ENCODE results near the gene GLB1L. TPM values are rescaled to one million over a fixed set of nuclear protein-coding genes. Genes with fewer than 3 reads are reported as not detected.
"Not testable (repeated sequence)": the region's sequence is repeated elsewhere in the genome, so short reads cannot be mapped to it uniquely, and the experiment has no call there.

The GLB1L gene
- total RNA-seq, 1 donor from 2014 or later, result 1.7 TPM

- peaks cover 11% of the 10 kb centered on the region for H3K4me1 ChIP-seq
These were observed 21.6 kb upstream of the GLB1L start for GRCh38 chr2:219266886-219267285.

DNA sequence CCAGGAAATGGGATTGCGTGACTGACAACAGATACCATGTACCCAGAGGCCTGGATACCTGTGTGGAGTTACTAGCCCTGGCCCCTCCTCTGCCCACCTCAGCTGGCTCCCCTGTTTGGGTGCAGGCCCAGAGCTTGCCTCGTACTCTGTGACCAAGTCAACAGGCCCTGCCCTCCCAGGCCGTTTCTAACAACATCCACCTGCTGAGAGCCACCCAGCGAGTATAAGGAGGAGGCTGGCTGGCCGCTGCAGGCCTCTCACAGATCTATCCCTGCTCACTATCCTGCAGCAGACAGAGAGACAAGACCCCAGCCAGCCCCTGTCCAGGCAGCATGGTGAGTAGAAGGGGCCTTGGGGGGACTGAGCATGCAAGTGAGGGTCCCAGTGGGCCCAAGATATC is 21.0 kb upstream of the GLB1L start:
- TF ChIP-seq, protein P1, sequence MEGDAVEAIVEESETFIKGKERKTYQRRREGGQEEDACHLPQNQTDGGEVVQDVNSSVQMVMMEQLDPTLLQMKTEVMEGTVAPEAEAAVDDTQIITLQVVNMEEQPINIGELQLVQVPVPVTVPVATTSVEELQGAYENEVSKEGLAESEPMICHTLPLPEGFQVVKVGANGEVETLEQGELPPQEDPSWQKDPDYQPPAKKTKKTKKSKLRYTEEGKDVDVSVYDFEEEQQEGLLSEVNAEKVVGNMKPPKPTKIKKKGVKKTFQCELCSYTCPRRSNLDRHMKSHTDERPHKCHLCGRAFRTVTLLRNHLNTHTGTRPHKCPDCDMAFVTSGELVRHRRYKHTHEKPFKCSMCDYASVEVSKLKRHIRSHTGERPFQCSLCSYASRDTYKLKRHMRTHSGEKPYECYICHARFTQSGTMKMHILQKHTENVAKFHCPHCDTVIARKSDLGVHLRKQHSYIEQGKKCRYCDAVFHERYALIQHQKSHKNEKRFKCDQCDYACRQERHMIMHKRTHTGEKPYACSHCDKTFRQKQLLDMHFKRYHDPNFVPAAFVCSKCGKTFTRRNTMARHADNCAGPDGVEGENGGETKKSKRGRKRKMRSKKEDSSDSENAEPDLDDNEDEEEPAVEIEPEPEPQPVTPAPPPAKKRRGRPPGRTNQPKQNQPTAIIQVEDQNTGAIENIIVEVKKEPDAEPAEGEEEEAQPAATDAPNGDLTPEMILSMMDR (IDR thresholded peaks at IDR 0.05; ENCODE audit: borderline replicate concordance), result no peak
- Histone ChIP-seq H3K27me3 (ENCODE audit: low read depth) (peaks cover 15% of the 10 kb centered on the region), H3K4me1 (peaks cover 11% of the 10 kb centered on the region), H3K36me3 (no peaks in the 10 kb centered on the region), H3K9me3 (replicated peaks) (no peaks in the 10 kb centered on the region), H3K4me3 (no peak overlapping the region), H3K27ac (replicated peaks) (no peak overlapping the region)
- intact Hi-C loops (cut with micrococcal nuclease), result no loop called here
- no peak for DNase-seq

More at GRCh38 chr2:219266886-219267285, 21.6 kb upstream of the GLB1L start:
- no peak for DNase-seq
- TF ChIP-seq, protein P1 (IDR thresholded peaks at IDR 0.05; ENCODE audit: borderline replicate concordance), result no peak
- no peaks in the 10 kb centered on the region for H3K9me3 ChIP-seq (replicated peaks)
- no peaks in the 10 kb centered on the region for H3K36me3 ChIP-seq
- H3K27me3 ChIP-seq (ENCODE audit: low read depth), result peaks cover 10% of the 10 kb centered on the region
- no peak overlapping the region for H3K4me3 ChIP-seq
- intact Hi-C loops (cut with micrococcal nuclease), result no loop called here
- no peak overlapping the region for H3K27ac ChIP-seq (replicated peaks)

DNA sequence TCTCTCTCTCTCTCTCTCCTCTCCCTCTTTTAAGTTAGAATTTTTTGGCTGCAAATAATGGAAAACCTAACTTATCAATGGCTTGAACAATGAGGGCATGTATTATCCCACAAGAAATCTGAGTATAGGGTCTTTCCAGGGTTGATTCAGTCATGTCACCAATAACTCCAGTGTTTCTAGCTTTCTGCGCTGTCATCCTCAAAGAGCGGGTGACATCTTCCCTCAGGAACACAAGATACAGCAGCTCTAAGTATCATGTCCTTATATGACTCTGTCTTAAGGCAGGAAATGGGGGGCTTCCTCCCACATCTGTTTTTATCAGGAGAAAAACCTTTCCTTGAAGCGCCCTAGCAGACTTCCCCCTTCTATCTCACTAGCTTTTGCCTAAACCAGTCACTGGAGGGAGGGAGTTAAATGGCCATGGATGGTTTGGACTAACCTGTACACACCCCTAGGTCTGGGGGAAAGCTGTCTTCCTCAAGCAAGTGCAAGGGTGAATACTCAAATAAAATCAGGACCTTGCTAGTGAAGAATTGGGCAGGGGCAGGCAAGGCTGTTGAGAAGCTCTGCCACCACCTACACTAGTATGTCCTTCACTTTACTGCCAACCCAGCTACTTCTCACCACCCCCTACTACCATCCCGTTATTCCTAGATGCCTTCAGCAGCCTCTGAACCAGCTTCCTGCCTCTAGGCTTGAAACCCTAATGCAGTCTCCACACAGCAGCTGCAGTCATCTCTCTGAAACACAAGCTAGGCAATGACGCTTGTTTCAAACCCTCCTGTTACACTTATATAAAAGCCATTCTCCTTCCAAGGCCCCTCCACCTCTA is 16.0 kb upstream of the GLB1L start:
- peaks cover 58% of the 10 kb centered on the region for H3K27me3 ChIP-seq (ENCODE audit: low read depth)
- H3K4me3 ChIP-seq, result no peak overlapping the region
- no peaks in the 10 kb centered on the region for H3K4me1 ChIP-seq
- no peak overlapping the region for H3K27ac ChIP-seq (replicated peaks)
- no peak for DNase-seq
- no peaks in the 10 kb centered on the region for H3K9me3 ChIP-seq (replicated peaks)
- intact Hi-C loops (cut with micrococcal nuclease), result no loop called here
- TF ChIP-seq, protein P1 (IDR thresholded peaks at IDR 0.05; ENCODE audit: borderline replicate concordance), result no peak
- H3K36me3 ChIP-seq, result no peaks in the 10 kb centered on the region

DNA sequence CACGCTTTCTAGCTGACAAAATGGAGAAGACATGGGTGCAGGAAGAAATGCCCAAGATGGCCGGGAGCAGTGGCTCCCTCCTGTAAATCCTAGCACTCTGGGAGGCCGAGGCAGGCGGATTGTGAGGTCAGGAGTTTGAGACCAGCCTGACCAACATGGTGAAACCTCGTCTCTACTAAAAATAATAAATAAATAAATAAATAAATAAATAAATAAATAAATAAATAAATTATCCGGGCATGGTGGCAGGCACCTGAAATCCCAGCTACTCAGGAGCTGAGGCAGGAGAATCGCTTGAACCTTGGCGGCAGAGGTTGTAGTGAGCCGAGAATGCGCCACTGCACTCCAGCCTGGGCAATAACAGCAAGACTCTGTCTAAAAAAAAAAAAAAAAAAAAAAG is 13.7 kb upstream of the GLB1L start:
- peaks cover 12% of the 10 kb centered on the region for H3K4me1 ChIP-seq
- H3K27ac ChIP-seq (replicated peaks); H3K36me3 ChIP-seq; DNase-seq; H3K9me3 ChIP-seq (replicated peaks); H3K4me3 ChIP-seq; intact Hi-C loops (cut with micrococcal nuclease): not testable (repeated sequence)
- H3K27me3 ChIP-seq (ENCODE audit: low read depth), result peaks cover 64% of the 10 kb centered on the region

GRCh38 chr2:219254590-219255201 is 9.5 kb upstream of the GLB1L start:
- DNase-seq, result no peak
- Histone ChIP-seq H3K27me3 (ENCODE audit: low read depth) (peaks cover 35% of the 10 kb centered on the region), H3K36me3 (peaks cover 19% of the 10 kb centered on the region), H3K4me1 (peaks cover 51% of the 10 kb centered on the region), H3K4me3 (peak overlapping the region; percentile 85), H3K27ac (replicated peaks) (peak overlapping the region; percentile 87), H3K9me3 (replicated peaks) (no peaks in the 10 kb centered on the region)
- intact Hi-C loops (cut with micrococcal nuclease), result no loop called here
- TF ChIP-seq, protein P1 (IDR thresholded peaks at IDR 0.05; ENCODE audit: borderline replicate concordance), result no peak

All from left ventricle myocardium inferior (tissue), 1 donor.